ENCODE data around the gene SH3RF3. TPM values are rescaled to one million over a fixed set of nuclear protein-coding genes. Genes with fewer than 3 reads are reported as not detected.

SH3RF3 gene
- total RNA-seq, 1 donor from 2014 or later: 10.8 TPM

DNA sequence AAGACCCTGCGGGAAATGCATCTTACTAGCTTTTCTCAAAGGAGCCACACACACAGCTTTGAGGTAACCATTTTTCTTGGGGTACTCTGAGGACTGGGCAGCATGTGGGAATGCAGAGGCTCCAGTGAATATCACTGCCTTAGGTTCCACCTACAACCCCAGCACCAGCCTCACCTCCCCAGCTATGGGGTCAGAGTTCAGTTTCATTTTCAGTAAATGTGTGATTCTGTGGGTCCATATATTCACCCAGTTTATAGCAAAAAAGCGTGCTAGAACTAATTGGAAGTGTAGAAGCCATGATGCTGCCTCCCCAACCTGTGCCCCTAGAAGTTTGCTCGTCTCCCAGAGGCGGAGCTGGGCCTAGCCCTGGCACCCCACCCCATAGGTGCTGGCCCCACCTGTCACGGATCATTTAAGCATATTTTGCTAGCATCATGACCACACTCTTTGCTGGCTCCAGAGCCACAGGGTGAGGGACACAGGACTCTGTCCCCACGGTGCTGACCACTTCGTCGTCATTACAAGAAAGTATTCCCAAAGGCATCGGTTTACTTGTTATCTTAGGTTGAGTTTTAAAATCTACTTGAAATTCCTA is 57.7 kb downstream of the SH3RF3 start:
- Histone ChIP-seq H3K4me1 (peaks cover 25% of the 10 kb centered on the region), H3K4me3 (no peak overlapping the region), H3K27me3 (no peaks in the 10 kb centered on the region), H3K27ac (peak overlapping the region; percentile 64), H3K36me3 (no peaks in the 10 kb centered on the region), H3K9me3 (no peaks in the 10 kb centered on the region)
- intact Hi-C loops (cut with DNase I): no loop called here
- TF ChIP-seq, protein P1, sequence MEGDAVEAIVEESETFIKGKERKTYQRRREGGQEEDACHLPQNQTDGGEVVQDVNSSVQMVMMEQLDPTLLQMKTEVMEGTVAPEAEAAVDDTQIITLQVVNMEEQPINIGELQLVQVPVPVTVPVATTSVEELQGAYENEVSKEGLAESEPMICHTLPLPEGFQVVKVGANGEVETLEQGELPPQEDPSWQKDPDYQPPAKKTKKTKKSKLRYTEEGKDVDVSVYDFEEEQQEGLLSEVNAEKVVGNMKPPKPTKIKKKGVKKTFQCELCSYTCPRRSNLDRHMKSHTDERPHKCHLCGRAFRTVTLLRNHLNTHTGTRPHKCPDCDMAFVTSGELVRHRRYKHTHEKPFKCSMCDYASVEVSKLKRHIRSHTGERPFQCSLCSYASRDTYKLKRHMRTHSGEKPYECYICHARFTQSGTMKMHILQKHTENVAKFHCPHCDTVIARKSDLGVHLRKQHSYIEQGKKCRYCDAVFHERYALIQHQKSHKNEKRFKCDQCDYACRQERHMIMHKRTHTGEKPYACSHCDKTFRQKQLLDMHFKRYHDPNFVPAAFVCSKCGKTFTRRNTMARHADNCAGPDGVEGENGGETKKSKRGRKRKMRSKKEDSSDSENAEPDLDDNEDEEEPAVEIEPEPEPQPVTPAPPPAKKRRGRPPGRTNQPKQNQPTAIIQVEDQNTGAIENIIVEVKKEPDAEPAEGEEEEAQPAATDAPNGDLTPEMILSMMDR (IDR thresholded peaks at IDR 0.05): no peak
- TF ChIP-seq POLR2A (IDR thresholded peaks at IDR 0.05) (no peak), POLR2AphosphoS5 (IDR thresholded peaks at IDR 0.05; ENCODE audit: insufficient read depth in 1 of 2, low read depth in 1 of 2) (no peak)
- DNase-seq (ENCODE audit: extremely low spot score in 2 of 2): no peak

DNA sequence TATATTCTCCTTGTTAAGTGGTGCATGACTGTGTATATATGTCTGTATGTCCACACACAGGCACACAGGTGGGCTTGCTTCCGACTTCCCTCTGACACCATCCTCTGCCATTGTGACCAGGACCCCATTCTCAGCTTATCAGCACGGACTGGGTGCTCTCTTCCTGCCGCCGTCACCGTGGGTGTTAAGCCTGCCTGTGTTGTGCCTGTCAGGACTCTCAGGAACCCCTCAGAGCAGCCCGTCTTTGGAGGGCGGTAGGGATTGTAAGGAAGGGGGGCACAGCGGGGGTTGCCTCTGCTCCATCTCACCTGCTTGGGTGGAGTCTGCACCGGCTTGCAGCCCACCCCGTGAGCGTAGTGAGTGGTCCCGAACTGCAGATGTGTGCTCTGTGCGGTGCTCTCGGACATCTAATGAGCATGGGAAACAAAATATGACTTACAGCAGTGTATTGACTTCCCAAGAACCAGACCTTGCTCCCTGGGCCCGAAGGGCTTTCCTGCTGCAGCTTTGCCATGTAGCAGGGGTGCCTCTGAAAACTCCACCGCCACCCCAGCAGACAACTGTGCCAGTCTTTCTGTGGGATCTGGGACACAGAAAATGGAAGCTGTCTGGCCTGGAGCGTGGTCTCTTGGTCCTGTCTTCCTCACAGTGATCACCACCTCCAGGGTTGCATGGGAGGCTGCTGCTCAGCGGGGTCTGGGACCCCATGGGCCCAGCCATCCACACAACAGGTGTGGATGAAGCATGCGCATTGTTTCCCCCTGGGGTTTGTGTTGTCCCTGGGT is 58.9 kb downstream of the SH3RF3 start:
- no peak overlapping the region for H3K4me3 ChIP-seq
- no peak overlapping the region for H3K27ac ChIP-seq
- H3K36me3 ChIP-seq: no peaks in the 10 kb centered on the region
- H3K27me3 ChIP-seq: no peaks in the 10 kb centered on the region
- DNase-seq (ENCODE audit: extremely low spot score in 2 of 2): no peak
- H3K9me3 ChIP-seq: no peaks in the 10 kb centered on the region
- peaks cover 32% of the 10 kb centered on the region for H3K4me1 ChIP-seq
- TF ChIP-seq POLR2A (IDR thresholded peaks at IDR 0.05) (no peak), POLR2AphosphoS5 (IDR thresholded peaks at IDR 0.05; ENCODE audit: insufficient read depth in 1 of 2, low read depth in 1 of 2) (no peak)
- TF ChIP-seq, protein P1 (IDR thresholded peaks at IDR 0.05): no peak
- intact Hi-C loops (cut with DNase I): no loop called here

DNA sequence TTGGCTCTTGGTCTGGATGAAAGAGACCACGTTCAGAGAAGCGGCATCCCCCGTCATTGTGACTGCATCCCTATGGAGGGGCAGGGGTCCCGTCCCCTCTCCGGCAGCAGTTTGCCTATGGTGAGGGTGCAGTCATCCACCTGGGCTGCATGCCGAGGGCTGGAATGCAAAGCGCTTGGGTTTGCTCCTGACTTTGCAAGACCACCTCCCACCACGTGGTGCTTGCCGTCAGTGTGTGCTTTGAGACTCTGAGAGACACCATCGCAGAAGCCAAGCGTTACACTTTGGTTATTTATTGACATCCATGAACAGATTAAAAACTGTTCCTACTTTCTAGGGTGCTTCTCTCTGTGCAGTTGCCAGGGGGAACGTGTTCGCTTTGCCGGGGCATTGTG is 59.5 kb downstream of the SH3RF3 start:
- Histone ChIP-seq H3K27ac (no peak overlapping the region), H3K27me3 (no peaks in the 10 kb centered on the region), H3K9me3 (no peaks in the 10 kb centered on the region), H3K36me3 (no peaks in the 10 kb centered on the region), H3K4me3 (no peak overlapping the region), H3K4me1 (peaks cover 37% of the 10 kb centered on the region)
- intact Hi-C loops (cut with DNase I): no loop called here
- TF ChIP-seq POLR2AphosphoS5 (IDR thresholded peaks at IDR 0.05; ENCODE audit: insufficient read depth in 1 of 2, low read depth in 1 of 2): no peak
- TF ChIP-seq POLR2A (IDR thresholded peaks at IDR 0.05): no peak
- TF ChIP-seq, protein P1 (IDR thresholded peaks at IDR 0.05): no peak
- no peak for DNase-seq (ENCODE audit: extremely low spot score in 2 of 2)

DNA sequence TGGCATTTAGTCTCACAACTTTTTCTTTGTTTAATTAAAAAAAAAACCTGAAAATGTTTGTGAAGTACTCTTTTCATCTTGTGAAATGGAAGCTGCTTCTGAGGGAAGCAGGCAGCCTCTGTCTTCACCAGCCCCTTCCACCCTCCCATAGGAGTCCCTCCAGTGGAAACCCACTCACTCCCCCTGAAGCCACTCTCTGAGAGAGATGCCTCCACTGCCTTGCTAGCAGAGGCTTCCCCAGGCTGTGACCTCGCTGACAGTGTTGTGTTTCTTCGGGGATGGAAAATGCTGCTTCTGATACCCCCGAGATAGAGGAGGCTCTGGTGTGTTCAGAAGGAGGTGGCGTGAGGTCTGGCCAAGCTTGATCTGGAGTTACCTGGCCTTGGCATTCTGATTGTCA is 59.9 kb downstream of the SH3RF3 start:
- H3K36me3 ChIP-seq: no peaks in the 10 kb centered on the region
- TF ChIP-seq, protein P1 (IDR thresholded peaks at IDR 0.05): no peak
- TF ChIP-seq POLR2AphosphoS5 (IDR thresholded peaks at IDR 0.05; ENCODE audit: insufficient read depth in 1 of 2, low read depth in 1 of 2) (no peak), POLR2A (IDR thresholded peaks at IDR 0.05) (no peak)
- H3K9me3 ChIP-seq: no peaks in the 10 kb centered on the region
- no peak overlapping the region for H3K27ac ChIP-seq
- DNase-seq (ENCODE audit: extremely low spot score in 2 of 2): no peak
- H3K4me1 ChIP-seq: peaks cover 37% of the 10 kb centered on the region
- no peaks in the 10 kb centered on the region for H3K27me3 ChIP-seq
- no peak overlapping the region for H3K4me3 ChIP-seq
- intact Hi-C loops (cut with DNase I): no loop called here

DNA sequence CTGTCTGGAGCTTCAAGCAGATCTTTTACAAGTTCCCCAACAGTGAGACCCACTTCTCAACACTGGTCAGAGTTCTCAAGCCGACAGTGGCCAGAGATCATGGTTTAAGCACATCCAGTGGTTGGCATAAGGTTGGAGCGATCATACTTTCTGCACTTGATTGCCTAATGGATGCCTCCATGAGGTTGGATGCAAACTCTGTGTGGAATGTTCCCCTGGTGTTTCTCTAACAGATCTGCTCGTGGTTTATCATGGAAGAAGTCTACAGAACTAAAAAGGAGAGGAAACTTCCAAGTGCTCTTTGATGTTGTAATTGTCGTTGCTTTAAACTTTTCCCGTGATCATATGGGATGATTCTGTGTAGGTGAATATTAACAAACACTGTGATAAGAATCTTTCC is 60.7 kb downstream of the SH3RF3 start:
- no peak for DNase-seq (ENCODE audit: extremely low spot score in 2 of 2)
- no peak for TF ChIP-seq POLR2AphosphoS5 (IDR thresholded peaks at IDR 0.05; ENCODE audit: insufficient read depth in 1 of 2, low read depth in 1 of 2)
- no peak for TF ChIP-seq POLR2A (IDR thresholded peaks at IDR 0.05)
- TF ChIP-seq, protein P1 (IDR thresholded peaks at IDR 0.05): no peak
- Histone ChIP-seq H3K27ac (no peak overlapping the region), H3K4me1 (peaks cover 34% of the 10 kb centered on the region), H3K9me3 (no peaks in the 10 kb centered on the region), H3K36me3 (no peaks in the 10 kb centered on the region), H3K27me3 (no peaks in the 10 kb centered on the region), H3K4me3 (no peak overlapping the region)
- intact Hi-C loops (cut with DNase I): no loop called here

Data from vagina (tissue), 2 donors.